ENCODE data around the gene CD93. TPM values are rescaled to one million over a fixed set of nuclear protein-coding genes. Genes with fewer than 3 reads are reported as not detected.

Gene CD93
- total and polyA plus RNA-seq, 2 of the 8 experiments (the other 6 are each of a cell fraction or from before 2014, with no cell fraction given) = under 0.01 to 0.07 TPM

GRCh38 chr20:23094927-23095326, 8.8 kb upstream of the CD93 start (continued):
- TF ChIP-seq RBBP5 (IDR thresholded peaks at IDR 0.05; ENCODE audit: borderline replicate concordance, low read depth, low read length) (no peak), KDM5A (IDR thresholded peaks at IDR 0.05; ENCODE audit: low read length) (no peak), EP300 (IDR thresholded peaks at IDR 0.05; ENCODE audit: borderline replicate concordance in 1 of 2, low read depth in 2 of 2, low read length in 2 of 2) (no peak), ASH2L (IDR thresholded peaks at IDR 0.05; ENCODE audit: low read length) (no peak)
- TF ChIP-seq, protein P1, sequence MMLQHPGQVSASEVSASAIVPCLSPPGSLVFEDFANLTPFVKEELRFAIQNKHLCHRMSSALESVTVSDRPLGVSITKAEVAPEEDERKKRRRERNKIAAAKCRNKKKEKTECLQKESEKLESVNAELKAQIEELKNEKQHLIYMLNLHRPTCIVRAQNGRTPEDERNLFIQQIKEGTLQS (IDR thresholded peaks at IDR 0.05; ENCODE audit: insufficient read depth, low read depth, low read length) = no peak

Data from H1 (cell line).